Heart right ventricle (tissue), 16 donors: Measurements from ENCODE around the gene HLTF. TPM values are rescaled to one million over a fixed set of nuclear protein-coding genes. Genes with fewer than 3 reads are reported as not detected.
"Not testable (repeated sequence)": the region's sequence is repeated elsewhere in the genome, so short reads cannot be mapped to it uniquely, and the experiment has no call there.

Source experiments
- ATAC-seq, 8 donors: fragments of 200-7000 bp; cut with Tn5 transposase; one replicate each; pipeline ENCODE4 v1.9.1; 2020; ENCODE audit warnings: mild to moderate bottlenecking in 8 of 8, moderate library complexity in 8 of 8, moderate number of reproducible peaks in 1 of 8
- DNase-seq, 2 donors: peaks; one replicate each; pipeline ENCODE4 v3.0.0-alpha.2; 2020
- H3K27ac ChIP-seq, 10 donors: fragments of 200-600 bp; sonication (generic) in 2 of 10; one replicate each; pipeline versions ENCODE4 v1.5.0 to v1.8.0; 2020 to 2022; ENCODE audit warnings: mild to moderate bottlenecking in 3 of 10
- H3K27me3 ChIP-seq, 7 donors: fragments of 200-600 bp; one replicate each; pipeline ENCODE4 v1.8.0; 2021 to 2022; ENCODE audit warnings: mild to moderate bottlenecking in 2 of 7
- H3K36me3 ChIP-seq, 9 donors: fragments of 200-600 bp; sonication (generic) in 1 of 9; one replicate each; pipeline versions ENCODE4 v1.5.0 to v1.8.0; 2020 to 2022; ENCODE audit warnings: mild to moderate bottlenecking in 2 of 9
- H3K4me1 ChIP-seq, 9 donors: fragments of 200-600 bp; sonication (generic) in 1 of 9; one replicate each; pipeline versions ENCODE4 v1.5.0 to v1.8.0; 2020 to 2022; ENCODE audit warnings: mild to moderate bottlenecking in 4 of 9
- H3K4me3 ChIP-seq, 10 donors: fragments of 200-600 bp; sonication (generic) in 2 of 10; one replicate each; pipeline versions ENCODE4 v1.5.0 to v1.8.0; 2020 to 2022; ENCODE audit warnings: mild to moderate bottlenecking in 7 of 10, moderate library complexity in 2 of 10
- H3K9me3 ChIP-seq, 11 donors: fragments of 200-600 bp in 10 of 11; sonication (generic) in 2 of 11; one replicate each; pipeline versions ENCODE4 v1.5.0 to v1.8.0; 2013 to 2022; ENCODE audit warnings: mild to moderate bottlenecking in 2 of 11, control low read depth in 1 of 11, moderate library complexity in 1 of 11
- WGBS, 2 donors: extraction: QIAGEN DNeasy Blood & Tissue Kit; methylation state at CpG; one replicate each; pipeline ENCODE4 v1.1.7; 2013; ENCODE audit warnings: inconsistent platforms in 1 of 2; 5-methylcytosine and 5-hydroxymethylcytosine counted together
- intact Hi-C, 10 donors: fragments of 100-400 bp; cut with DNase I; formaldehyde crosslinking; loops; one replicate each; pipeline versions ENCODE4 v1.11.1 to v1.14.2; 2022
- polyA plus RNA-seq, 2 donors: library from polyadenylated mRNA; stranded (reverse); fragments of 200-250 nt; gene quantifications; one replicate each; pipeline ENCODE4 v1.2.3, GENCODE V29; 2013
- total RNA-seq, 10 donors: library from RNA; stranded (reverse); fragmentation: NEBNext Ultra II Directional in 3 of 10; extraction: Animal tissue kit (Norgen Biotek cat#: 25700) in 3 of 10; gene quantifications; one replicate each; pipeline versions ENCODE4 v1.2.1 to v1.2.4, GENCODE V29; 2021 to 2023
- TF ChIP-seq, protein P1 (sequence below), 9 donors: fragments of 200-600 bp; sonication (generic) in 2 of 9; IDR thresholded peaks; one replicate each; pipeline versions ENCODE4 v1.5.0 to v1.8.0; 2021 to 2022; ENCODE audit warnings: antibody characterized with exemption in 9 of 9, mild to moderate bottlenecking in 5 of 9, moderate library complexity in 1 of 9
- donor health status: Arrhythmogenic right ventricular cardiomyopathy.
- donor health status: ischemic (EF 13 %, LVEDD 7.1; RV severe dilation, severe dysfunction).
- donor health status: healthy with polysubstance abuse.
- donor health status: DM: no; HTN: yes; CAD: no.
- donor health status: DM: no; HTN: no; CAD: no.
- donor health status: ischemic (EF 25% LVEDD 6.9; RV normal size, moderate dysfunction).
- donor health status: ischemic (EF 25% LVEDD 5.7; RV mildly dilated, moderate dysfunction).
- donor health status: healthy.
- donor health status: DM: yes; HTN: yes; CAD: no.
- donor health status: Ischemic cardiomyopathy.
- donor health status: ischemic (EF 35%, LVEDD 5.7; RV mildly dilated, moderate dysfunction).
- donor health status: nonischemic (EF 11% LVEDD 7.7; RV severe dilation, severe dysfunction).
- donor health status: DM: yes; HTN: yes; CAD: no.
- donor health status: PGD.
- donor health status: ischemic (EF 29% LVEDD 5.4; RV normal size, mild dysfunction).
- donor health status: nonischemic (EF 23%, LVEDD 6.1; RV moderate dilation, normal function).

HLTF gene
- total and polyA plus RNA-seq, 12 donors = 4.5 to 38.6 (median 26.0) TPM

- intact Hi-C loops = loop anchor here in 1 of 10 donors (10.0 kb wide), 1 partner anchor 1613 kb away; the partner anchor contains the start of gene SELENOT
- Histone ChIP-seq H3K27me3 (no peaks in the 10 kb centered on the region), H3K27ac (peak within 1 kb of the TSS; percentile 94 to 99 (median 98)), H3K4me3 (peak within 1 kb of the TSS; percentile 70 to 99 (median 94)), H3K4me1 (peaks cover 0 to 31% (median 18%) of the 10 kb centered on the region in 9 donors), H3K36me3 (peaks cover 0 to 27% (median 18%) of the 10 kb centered on the region in 9 donors), H3K9me3 (no peaks in the 10 kb centered on the region)
- ATAC-seq (peak; percentile 93 to 98 (median 95)), DNase-seq (peak; percentile 76 to 86)
- WGBS, 2 donors = 0% methylated on average over 77 to 91 of the region's 91 CpGs
- TF ChIP-seq, protein P1, sequence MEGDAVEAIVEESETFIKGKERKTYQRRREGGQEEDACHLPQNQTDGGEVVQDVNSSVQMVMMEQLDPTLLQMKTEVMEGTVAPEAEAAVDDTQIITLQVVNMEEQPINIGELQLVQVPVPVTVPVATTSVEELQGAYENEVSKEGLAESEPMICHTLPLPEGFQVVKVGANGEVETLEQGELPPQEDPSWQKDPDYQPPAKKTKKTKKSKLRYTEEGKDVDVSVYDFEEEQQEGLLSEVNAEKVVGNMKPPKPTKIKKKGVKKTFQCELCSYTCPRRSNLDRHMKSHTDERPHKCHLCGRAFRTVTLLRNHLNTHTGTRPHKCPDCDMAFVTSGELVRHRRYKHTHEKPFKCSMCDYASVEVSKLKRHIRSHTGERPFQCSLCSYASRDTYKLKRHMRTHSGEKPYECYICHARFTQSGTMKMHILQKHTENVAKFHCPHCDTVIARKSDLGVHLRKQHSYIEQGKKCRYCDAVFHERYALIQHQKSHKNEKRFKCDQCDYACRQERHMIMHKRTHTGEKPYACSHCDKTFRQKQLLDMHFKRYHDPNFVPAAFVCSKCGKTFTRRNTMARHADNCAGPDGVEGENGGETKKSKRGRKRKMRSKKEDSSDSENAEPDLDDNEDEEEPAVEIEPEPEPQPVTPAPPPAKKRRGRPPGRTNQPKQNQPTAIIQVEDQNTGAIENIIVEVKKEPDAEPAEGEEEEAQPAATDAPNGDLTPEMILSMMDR (IDR thresholded peaks at IDR 0.05) = peak in 7 of 9 donors; percentile 23 to 68 (median 43)
Measured at GRCh38 chr3:148991219-148992026, 94.9 kb downstream of the HLTF start, which contains the start of gene GYG1. Gene GYG1 (plus strand): TSS chr3:148991540. CDS start chr3:148991641, 101 bp downstream.

DNA sequence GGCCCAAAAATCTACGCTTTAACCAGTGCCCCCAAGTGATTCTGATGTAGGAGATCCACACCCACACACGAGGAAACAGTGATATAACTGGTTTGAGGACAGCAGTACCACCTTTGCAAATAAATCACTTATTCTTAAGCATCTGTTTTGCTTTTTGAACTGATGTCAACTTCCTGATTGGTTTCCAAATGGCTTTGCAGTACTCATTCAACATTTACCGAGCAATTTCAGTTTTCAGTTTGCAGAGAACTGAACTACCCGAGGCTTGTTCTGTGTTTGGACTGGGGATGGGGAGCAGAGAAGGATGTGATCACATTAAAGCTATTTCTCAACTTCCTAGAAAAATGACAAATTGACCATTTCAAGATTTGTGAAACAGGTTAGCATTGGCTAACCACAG lies 96.1 kb downstream of the HLTF start:
- Histone ChIP-seq H3K27ac (peak overlapping the region in 6 of 10 donors; percentile 94 to 99 (median 96)), H3K4me1 (peaks cover 0 to 31% (median 18%) of the 10 kb centered on the region in 9 donors), H3K27me3 (no peaks in the 10 kb centered on the region), H3K9me3 (no peaks in the 10 kb centered on the region), H3K4me3 (no peak overlapping the region), H3K36me3 (peaks cover 0 to 15% (median 8%) of the 10 kb centered on the region in 9 donors)
- TF ChIP-seq, protein P1 (IDR thresholded peaks at IDR 0.05) = no peak
- 62 to 69% methylated on average over 4 of the region's 4 CpGs for WGBS, 2 donors
- DNase-seq (no peak), ATAC-seq (no peak)
- intact Hi-C loops = loop anchor here in 1 of 10 donors (10.0 kb wide), 1 partner anchor 1615 kb away; the partner anchor contains the start of gene SELENOT

- H3K9me3 ChIP-seq, H3K4me3 ChIP-seq, ATAC-seq, intact Hi-C loops, DNase-seq, H3K27me3 ChIP-seq, H3K27ac ChIP-seq, H3K36me3 ChIP-seq: not testable (repeated sequence)
- 98% methylated on average over 22 to 25 of the region's 29 CpGs for WGBS, 2 donors
- H3K4me1 ChIP-seq = peaks cover 0 to 20% (median 4%) of the 10 kb centered on the region in 9 donors
Measured at GRCh38 chr3:148987551-148987950, 98.8 kb downstream of the HLTF start.

DNA sequence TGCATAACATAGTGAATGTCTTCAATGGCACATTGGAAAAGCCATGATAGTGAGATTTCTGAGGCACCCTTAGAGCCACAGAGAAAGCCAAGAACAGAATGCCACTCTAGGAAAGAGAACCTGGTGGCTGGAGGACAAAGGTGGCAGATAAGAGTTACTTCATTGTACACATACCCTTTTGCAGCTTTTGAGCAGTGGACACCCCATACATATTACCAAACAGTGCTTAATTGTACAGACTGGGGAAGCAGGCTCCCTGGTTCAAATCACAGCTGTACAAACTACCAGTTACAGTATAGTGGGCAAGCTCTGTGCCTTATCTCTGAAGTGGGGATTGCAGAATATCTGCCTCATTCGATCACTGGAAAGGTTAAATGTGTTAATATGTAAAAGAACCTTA lies 105.1 kb downstream of the HLTF start:
- Histone ChIP-seq H3K9me3 (peaks cover 0 to 4% (median 0%) of the 10 kb centered on the region in 11 donors), H3K4me3 (no peak overlapping the region), H3K36me3 (no peaks in the 10 kb centered on the region), H3K27ac (no peak overlapping the region), H3K27me3 (no peaks in the 10 kb centered on the region), H3K4me1 (peaks cover 0 to under 1% (median 0%) of the 10 kb centered on the region in 9 donors)
- DNase-seq = no peak
- intact Hi-C loops = no loop called here
- TF ChIP-seq, protein P1 (IDR thresholded peaks at IDR 0.05) = no peak
- ATAC-seq = no peak
- WGBS, 2 donors = 84 to 88% methylated on average over 1 of the region's 1 CpG

Other genes with a start within 250 kb of the HLTF start
- 1 to 10 TPM in 7 of 10 donors, under 1 TPM in 3; 0.28 to 2.6 (median 1.6) TPM for gene CPA3, start 221.2 kb downstream of the HLTF start, total RNA-seq
- under 1 TPM; 0.22 to 0.72 TPM for gene CPA3, start 221.2 kb downstream of the HLTF start, polyA plus RNA-seq
- 100 to 1,000 TPM; 126 to 210 (median 157) TPM for gene GYG1, start 95.0 kb downstream of the HLTF start, total RNA-seq
- 100 to 1,000 TPM in 1 of 2 donors, 10 to 100 TPM in 1; 56.5 to 156 TPM for gene GYG1, start 95.0 kb downstream of the HLTF start, polyA plus RNA-seq
- 10 to 100 TPM in 1 of 10 donors, 1 to 10 TPM in 9; 3.9 to 12.8 (median 5.0) TPM for gene HPS3, start 43.1 kb upstream of the HLTF start, total RNA-seq
- 1 to 10 TPM; 3.7 to 4.4 TPM for gene HPS3, start 43.1 kb upstream of the HLTF start, polyA plus RNA-seq
- 10 to 100 TPM in 1 of 10 donors, 1 to 10 TPM in 9; 1.3 to 22.7 (median 3.5) TPM for gene CP, start 135.3 kb upstream of the HLTF start, total RNA-seq
- gene CP, start 135.3 kb upstream of the HLTF start, polyA plus RNA-seq = 1 to 10 TPM; 2.9 to 6.6 TPM
- 10 to 100 TPM in 6 of 10 donors, 1 to 10 TPM in 4; 4.1 to 21.2 (median 10.3) TPM for gene TM4SF18, start 247.1 kb upstream of the HLTF start, total RNA-seq
- gene TM4SF18, start 247.1 kb upstream of the HLTF start, polyA plus RNA-seq = 1 to 10 TPM; 6.0 TPM